PC-9 (cell line): ENCODE measurements around the gene KLHL41.

Experiments used
- CTCF ChIP-seq: fragments of 200-600 bp; sonication (generic); conservative IDR thresholded peaks from 2 replicates; pipeline ENCODE4 v1.6.1; 2017; ENCODE audit warnings: mixed run types, antibody characterized with exemption, mild to moderate bottlenecking, moderate library complexity
- EZH2 ChIP-seq: fragments of 200-600 bp; sonication (generic); IDR thresholded peaks from 2 replicates; pipeline ENCODE4 v1.8.0; 2017; ENCODE audit warnings: antibody characterized with exemption, low read depth

- no peak for TF ChIP-seq EZH2
- TF ChIP-seq CTCF: no peak
These were observed 39.4 kb upstream of the KLHL41 start for GRCh38 chr2:169469952-169470572.
